Measurements from ENCODE around the gene FIS1. TPM values are rescaled to one million over a fixed set of nuclear protein-coding genes. Genes with fewer than 3 reads are reported as not detected.

FIS1 gene
- total and polyA plus RNA-seq, 3 donors from 2014 or later = 228 to 273 (median 233) TPM

DNA sequence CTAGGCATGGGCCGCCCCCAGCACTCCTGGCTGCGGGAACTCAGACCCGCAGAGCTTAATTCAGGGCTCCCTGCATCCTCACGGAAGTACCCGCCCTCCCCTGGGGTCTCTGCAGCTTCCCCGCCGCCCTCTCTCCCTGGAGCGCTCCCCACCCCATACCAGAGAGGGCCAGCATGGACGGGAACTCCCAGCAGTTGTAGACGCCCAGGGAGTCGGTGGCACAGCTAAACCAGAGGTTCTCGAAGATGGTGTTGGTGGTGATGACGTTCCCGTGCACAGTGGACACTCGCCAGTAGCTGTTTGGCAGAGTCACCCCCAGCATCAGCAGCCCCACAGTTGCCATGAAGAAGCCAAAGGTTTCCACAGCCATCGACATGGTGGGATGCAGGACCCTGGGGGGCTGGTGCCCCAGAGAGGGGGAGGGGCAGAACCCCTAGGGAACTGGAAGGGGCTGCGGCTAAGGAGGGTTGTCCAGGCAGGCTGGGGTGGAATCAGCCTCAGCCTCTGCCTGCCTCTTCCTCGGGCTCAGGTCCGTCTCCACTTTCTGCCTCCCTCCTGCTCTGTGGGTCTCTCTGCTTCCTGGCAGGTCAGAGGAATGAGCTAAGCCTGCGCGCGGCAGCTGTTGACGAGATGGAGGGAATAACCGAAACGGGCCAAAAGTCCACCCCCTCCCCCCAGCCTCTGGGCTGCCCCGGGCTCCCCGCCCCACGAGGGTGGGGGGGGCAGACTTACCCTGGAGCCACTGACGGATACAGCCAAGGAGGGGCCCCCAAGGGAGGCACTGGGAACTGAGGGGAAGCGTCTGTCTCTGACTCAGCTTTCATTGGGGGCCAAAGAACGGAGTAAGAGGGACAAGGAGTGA, 7.4 kb downstream of the FIS1 start, which contains the start of gene CLDN15:
Gene CLDN15, minus strand, starts transcription at position 597 of the 862 bp plus-strand sequence. Its CDS starts 221 bp downstream, at position 376.
- TF ChIP-seq POLR2A (IDR thresholded peaks at IDR 0.05) = no peak
- TF ChIP-seq, protein P1, sequence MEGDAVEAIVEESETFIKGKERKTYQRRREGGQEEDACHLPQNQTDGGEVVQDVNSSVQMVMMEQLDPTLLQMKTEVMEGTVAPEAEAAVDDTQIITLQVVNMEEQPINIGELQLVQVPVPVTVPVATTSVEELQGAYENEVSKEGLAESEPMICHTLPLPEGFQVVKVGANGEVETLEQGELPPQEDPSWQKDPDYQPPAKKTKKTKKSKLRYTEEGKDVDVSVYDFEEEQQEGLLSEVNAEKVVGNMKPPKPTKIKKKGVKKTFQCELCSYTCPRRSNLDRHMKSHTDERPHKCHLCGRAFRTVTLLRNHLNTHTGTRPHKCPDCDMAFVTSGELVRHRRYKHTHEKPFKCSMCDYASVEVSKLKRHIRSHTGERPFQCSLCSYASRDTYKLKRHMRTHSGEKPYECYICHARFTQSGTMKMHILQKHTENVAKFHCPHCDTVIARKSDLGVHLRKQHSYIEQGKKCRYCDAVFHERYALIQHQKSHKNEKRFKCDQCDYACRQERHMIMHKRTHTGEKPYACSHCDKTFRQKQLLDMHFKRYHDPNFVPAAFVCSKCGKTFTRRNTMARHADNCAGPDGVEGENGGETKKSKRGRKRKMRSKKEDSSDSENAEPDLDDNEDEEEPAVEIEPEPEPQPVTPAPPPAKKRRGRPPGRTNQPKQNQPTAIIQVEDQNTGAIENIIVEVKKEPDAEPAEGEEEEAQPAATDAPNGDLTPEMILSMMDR (IDR thresholded peaks at IDR 0.05) = no peak
- peak within 1 kb of the TSS; percentile 69 to 70 for H3K27ac ChIP-seq
- no peaks in the 10 kb centered on the region for H3K9me3 ChIP-seq
- peaks cover 27% of the 10 kb centered on the region for H3K4me1 ChIP-seq
- intact Hi-C loops (cut with DNase I; ENCODE audit: low total_unique reads) = no loop called here
- DNase-seq = peak; percentile 74
- 58 to 65% methylated on average over 23 to 31 of the region's 31 CpGs for WGBS, 2 donors
- H3K4me3 ChIP-seq = no peak within 1 kb of the TSS
- no peaks in the 10 kb centered on the region for H3K27me3 ChIP-seq
- no peaks in the 10 kb centered on the region for H3K36me3 ChIP-seq (ENCODE audit: low read depth, missing control alignments)

DNA sequence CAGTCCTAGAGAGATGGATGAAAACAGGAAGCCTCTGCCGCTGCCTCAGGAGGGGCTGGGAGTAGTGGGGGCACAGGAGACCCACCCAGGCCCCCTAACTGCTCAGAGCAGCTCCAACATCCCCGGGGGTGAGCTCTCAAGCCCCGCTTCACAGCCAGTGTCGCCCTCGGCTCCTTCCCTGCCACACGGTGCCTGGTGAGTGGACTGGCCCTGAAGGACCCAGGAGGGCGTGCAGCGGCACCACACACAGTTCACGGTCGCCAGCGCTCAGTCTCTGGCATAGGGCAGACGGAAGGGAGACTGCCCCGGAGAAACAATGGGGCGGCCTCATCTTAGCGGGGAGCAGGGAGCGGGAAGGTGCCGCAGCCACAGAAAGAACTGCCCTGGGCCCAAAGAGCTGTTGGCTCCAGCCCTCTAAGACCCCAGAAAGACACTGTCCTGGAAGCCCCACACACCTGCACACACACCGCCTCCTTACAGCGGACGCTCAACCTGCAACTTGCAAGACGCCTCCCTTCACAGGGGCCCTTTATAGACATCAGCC, 8.5 kb downstream of the FIS1 start:
- H3K4me3 ChIP-seq = no peak overlapping the region
- WGBS, 2 donors = 83% methylated on average over 15 to 21 of the region's 21 CpGs
- H3K27ac ChIP-seq = no peak overlapping the region
- H3K36me3 ChIP-seq (ENCODE audit: low read depth, missing control alignments) = no peaks in the 10 kb centered on the region
- no peaks in the 10 kb centered on the region for H3K27me3 ChIP-seq
- DNase-seq = no peak
- H3K4me1 ChIP-seq = peaks cover 27% of the 10 kb centered on the region
- H3K9me3 ChIP-seq = no peaks in the 10 kb centered on the region
- TF ChIP-seq POLR2A (IDR thresholded peaks at IDR 0.05) = no peak
- TF ChIP-seq, protein P1 (IDR thresholded peaks at IDR 0.05) = no peak
- intact Hi-C loops (cut with DNase I; ENCODE audit: low total_unique reads) = no loop called here

DNA sequence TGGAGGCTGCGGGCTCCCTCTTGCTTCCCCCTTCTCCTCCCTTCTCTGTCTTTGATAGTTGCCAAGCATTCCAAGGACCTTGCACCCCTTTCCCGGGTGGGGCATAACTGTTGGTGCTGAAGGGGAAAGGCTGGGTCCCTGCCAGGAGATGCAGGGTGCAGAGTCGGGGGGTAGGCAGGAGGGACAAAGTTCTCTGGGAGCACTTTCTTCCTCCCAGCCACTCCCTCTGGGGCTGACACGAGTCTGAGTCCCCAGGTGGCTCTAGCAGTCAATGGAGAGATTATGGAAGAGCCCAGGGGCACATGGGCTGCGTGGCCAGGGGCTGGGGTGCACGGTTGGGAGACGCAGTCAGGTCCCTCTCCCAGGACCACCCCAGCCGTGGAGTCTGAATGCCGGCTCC, 9.4 kb downstream of the FIS1 start:
- TF ChIP-seq POLR2A (IDR thresholded peaks at IDR 0.05) = no peak
- TF ChIP-seq, protein P1 (IDR thresholded peaks at IDR 0.05) = no peak
- H3K27ac ChIP-seq = no peak overlapping the region
- H3K36me3 ChIP-seq (ENCODE audit: low read depth, missing control alignments) = no peaks in the 10 kb centered on the region
- no peak overlapping the region for H3K4me3 ChIP-seq
- no peak for DNase-seq
- H3K9me3 ChIP-seq = no peaks in the 10 kb centered on the region
- WGBS, 2 donors = 67 to 82% methylated on average over 5 to 9 of the region's 9 CpGs
- intact Hi-C loops (cut with DNase I; ENCODE audit: low total_unique reads) = no loop called here
- no peaks in the 10 kb centered on the region for H3K27me3 ChIP-seq
- H3K4me1 ChIP-seq = peaks cover 21% of the 10 kb centered on the region

DNA sequence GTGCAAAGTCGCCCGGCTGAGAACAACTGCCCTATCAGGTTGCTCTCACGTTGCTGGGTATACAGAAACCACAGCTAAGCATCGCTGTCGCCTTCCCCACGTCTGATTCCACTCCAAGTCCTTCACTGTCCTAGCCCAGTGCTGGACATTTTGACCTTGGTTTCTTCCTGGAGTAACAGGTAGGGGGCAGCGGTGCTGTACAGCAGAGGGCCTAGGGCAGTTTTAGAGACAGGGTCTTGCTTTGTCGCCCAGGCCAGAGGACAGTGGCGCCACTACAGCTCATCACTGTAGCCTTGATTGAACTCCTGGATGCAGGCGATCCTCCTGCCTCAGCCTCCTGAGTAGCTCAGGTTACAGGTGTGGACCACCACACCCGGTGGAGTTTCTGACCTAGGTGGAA, 9.8 kb downstream of the FIS1 start:
- 74 to 88% methylated on average over 4 to 11 of the region's 11 CpGs for WGBS, 2 donors
- no peak for DNase-seq
- Histone ChIP-seq H3K9me3 (no peaks in the 10 kb centered on the region), H3K4me3 (no peak overlapping the region), H3K4me1 (peaks cover 19% of the 10 kb centered on the region), H3K36me3 (ENCODE audit: low read depth, missing control alignments) (no peaks in the 10 kb centered on the region), H3K27ac (no peak overlapping the region), H3K27me3 (no peaks in the 10 kb centered on the region)
- intact Hi-C loops (cut with DNase I; ENCODE audit: low total_unique reads) = no loop called here
- no peak for TF ChIP-seq POLR2A (IDR thresholded peaks at IDR 0.05)
- TF ChIP-seq, protein P1 (IDR thresholded peaks at IDR 0.05) = no peak
